Measurements from ENCODE around the gene ZNF333. TPM values are rescaled to one million over a fixed set of nuclear protein-coding genes. Genes with fewer than 3 reads are reported as not detected.

Gene ZNF333
- total RNA-seq, 1 donor from 2014 or later, result 17.5 TPM

DNA sequence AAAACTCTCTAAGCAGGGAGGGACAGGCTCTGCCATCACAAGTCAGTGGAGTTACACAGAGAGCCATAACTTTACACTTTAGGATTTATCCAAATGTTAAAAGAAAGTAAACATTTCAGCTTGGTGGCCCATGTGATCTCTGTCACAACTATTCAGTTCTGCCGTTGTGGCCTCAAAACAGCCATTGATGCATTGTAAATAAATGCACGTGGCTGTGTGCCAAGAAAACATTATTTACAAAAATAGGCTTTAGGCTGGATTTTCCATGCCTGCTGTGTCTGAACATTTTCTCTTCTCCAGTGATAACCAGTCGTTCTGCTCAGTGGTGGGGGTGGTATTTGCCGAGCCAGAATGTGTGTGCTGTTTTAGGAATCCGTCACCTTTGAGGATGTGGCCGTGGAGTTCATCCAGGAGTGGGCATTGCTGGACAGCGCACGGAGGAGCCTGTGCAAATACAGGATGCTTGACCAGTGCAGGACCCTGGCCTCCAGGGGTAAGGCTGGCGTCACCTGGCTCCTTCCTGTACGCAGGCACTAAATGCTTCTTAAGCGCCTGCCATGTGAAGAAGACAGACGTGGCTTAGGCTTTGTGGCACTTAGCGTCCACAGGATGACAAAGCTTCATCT is 4.9 kb downstream of the ZNF333 start:
- no peak for DNase-seq (ENCODE audit: low spot score)
- no peaks in the 10 kb centered on the region for H3K9me3 Mint-ChIP-seq (ENCODE audit: unreplicated experiment)
- peaks cover 2% of the 10 kb centered on the region for H3K27me3 Mint-ChIP-seq (ENCODE audit: unreplicated experiment)
- H3K27ac Mint-ChIP-seq (ENCODE audit: unreplicated experiment), result no peak overlapping the region
- TF ChIP-seq, protein P1, sequence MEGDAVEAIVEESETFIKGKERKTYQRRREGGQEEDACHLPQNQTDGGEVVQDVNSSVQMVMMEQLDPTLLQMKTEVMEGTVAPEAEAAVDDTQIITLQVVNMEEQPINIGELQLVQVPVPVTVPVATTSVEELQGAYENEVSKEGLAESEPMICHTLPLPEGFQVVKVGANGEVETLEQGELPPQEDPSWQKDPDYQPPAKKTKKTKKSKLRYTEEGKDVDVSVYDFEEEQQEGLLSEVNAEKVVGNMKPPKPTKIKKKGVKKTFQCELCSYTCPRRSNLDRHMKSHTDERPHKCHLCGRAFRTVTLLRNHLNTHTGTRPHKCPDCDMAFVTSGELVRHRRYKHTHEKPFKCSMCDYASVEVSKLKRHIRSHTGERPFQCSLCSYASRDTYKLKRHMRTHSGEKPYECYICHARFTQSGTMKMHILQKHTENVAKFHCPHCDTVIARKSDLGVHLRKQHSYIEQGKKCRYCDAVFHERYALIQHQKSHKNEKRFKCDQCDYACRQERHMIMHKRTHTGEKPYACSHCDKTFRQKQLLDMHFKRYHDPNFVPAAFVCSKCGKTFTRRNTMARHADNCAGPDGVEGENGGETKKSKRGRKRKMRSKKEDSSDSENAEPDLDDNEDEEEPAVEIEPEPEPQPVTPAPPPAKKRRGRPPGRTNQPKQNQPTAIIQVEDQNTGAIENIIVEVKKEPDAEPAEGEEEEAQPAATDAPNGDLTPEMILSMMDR (IDR thresholded peaks at IDR 0.05; ENCODE audit: unreplicated experiment), result no peak
- no peak overlapping the region for H3K4me3 Mint-ChIP-seq (ENCODE audit: unreplicated experiment)
- no peaks in the 10 kb centered on the region for H3K4me1 Mint-ChIP-seq (ENCODE audit: unreplicated experiment)
- peaks cover 24% of the 10 kb centered on the region for H3K36me3 Mint-ChIP-seq (ENCODE audit: low read depth, unreplicated experiment)

DNA sequence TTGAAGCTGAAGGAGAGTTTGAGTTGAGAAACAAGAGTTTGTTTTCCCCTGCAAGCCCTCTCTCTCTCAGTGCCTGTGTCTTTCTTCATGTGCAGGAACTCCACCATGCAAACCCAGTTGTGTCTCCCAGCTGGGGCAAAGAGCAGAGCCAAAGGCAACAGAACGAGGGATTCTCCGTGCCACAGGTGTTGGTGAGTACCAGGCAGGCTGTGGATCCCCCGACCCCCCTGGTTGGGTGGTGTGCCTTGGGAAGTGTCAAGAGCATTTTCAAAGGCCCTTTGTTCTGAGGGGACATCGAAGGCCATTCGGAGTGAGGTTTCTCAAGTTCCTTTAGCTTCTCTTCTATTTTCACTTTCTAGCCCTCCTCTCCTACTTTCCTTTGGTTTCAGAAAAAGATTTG is 5.6 kb downstream of the ZNF333 start:
- Mint-ChIP-seq H3K27me3 (ENCODE audit: unreplicated experiment) (no peaks in the 10 kb centered on the region), H3K27ac (ENCODE audit: unreplicated experiment) (no peak overlapping the region), H3K36me3 (ENCODE audit: low read depth, unreplicated experiment) (peaks cover 29% of the 10 kb centered on the region), H3K9me3 (ENCODE audit: unreplicated experiment) (no peaks in the 10 kb centered on the region), H3K4me3 (ENCODE audit: unreplicated experiment) (no peak overlapping the region), H3K4me1 (ENCODE audit: unreplicated experiment) (no peaks in the 10 kb centered on the region)
- DNase-seq (ENCODE audit: low spot score), result no peak
- TF ChIP-seq, protein P1 (IDR thresholded peaks at IDR 0.05; ENCODE audit: unreplicated experiment), result no peak

DNA sequence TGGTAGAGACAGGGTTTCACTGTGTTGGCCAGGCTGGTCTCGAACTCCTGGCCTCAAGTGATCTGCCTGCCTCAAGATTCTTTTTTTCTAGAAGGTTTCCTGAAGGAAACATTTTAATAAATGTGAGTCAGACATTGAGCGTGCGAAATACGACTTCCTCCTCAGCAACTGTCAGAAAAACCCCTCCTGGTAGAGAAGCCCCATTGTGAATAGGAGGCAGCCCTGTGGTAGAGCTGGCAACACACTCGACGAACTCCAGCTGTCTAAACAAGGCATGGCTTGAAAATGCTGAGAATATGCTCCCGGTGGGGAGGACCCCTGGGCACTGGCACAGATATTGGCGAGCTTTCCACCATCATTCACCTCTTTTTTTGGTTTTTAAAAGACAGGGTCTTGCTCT is 9.8 kb downstream of the ZNF333 start:
- Mint-ChIP-seq H3K27me3 (ENCODE audit: unreplicated experiment) (peaks cover 5% of the 10 kb centered on the region), H3K4me1 (ENCODE audit: unreplicated experiment) (no peaks in the 10 kb centered on the region), H3K36me3 (ENCODE audit: low read depth, unreplicated experiment) (peaks cover 64% of the 10 kb centered on the region), H3K4me3 (ENCODE audit: unreplicated experiment) (peak overlapping the region; percentile 79), H3K27ac (ENCODE audit: unreplicated experiment) (no peak overlapping the region), H3K9me3 (ENCODE audit: unreplicated experiment) (no peaks in the 10 kb centered on the region)
- TF ChIP-seq, protein P1 (IDR thresholded peaks at IDR 0.05; ENCODE audit: unreplicated experiment), result no peak
- no peak for DNase-seq (ENCODE audit: low spot score)

DNA sequence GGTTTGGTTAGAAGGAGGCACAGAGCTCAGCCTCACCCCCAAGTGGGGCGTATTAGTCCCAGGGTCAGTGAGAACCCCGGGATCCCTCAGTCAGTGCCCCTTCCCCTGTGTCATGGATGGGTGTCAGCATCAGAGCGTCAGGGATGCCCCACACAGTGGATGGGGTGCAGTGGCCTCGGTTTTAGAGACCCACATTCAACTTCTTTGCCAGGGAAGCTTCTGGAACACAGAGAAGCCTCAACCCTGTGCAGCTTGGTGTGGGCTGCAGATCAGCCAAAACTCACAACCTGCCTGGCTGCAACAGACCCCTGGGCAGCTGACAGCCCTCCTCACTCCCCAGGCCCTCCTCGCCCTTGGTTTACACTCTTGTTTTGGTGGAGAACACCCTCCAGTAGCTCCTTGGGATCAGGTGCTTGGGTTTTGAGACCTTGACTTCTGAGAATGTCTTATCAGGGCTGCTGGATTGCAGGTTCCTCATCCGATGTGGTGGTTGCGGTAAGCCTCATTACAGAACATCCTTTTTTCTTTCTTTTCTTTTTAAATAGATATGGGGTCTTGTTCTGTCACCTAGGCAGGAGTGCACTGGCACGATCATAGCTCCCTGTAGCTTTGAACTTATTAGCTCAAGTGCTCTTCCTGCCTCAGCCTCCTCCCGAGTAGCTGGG is 11.0 kb downstream of the ZNF333 start:
- H3K27me3 Mint-ChIP-seq (ENCODE audit: unreplicated experiment), result peaks cover 5% of the 10 kb centered on the region
- H3K36me3 Mint-ChIP-seq (ENCODE audit: low read depth, unreplicated experiment), result peaks cover 73% of the 10 kb centered on the region
- H3K4me1 Mint-ChIP-seq (ENCODE audit: unreplicated experiment), result no peaks in the 10 kb centered on the region
- DNase-seq (ENCODE audit: low spot score), result no peak
- peak overlapping the region; percentile 39 for H3K4me3 Mint-ChIP-seq (ENCODE audit: unreplicated experiment)
- H3K27ac Mint-ChIP-seq (ENCODE audit: unreplicated experiment), result no peak overlapping the region
- H3K9me3 Mint-ChIP-seq (ENCODE audit: unreplicated experiment), result no peaks in the 10 kb centered on the region
- TF ChIP-seq, protein P1 (IDR thresholded peaks at IDR 0.05; ENCODE audit: unreplicated experiment), result no peak

DNA sequence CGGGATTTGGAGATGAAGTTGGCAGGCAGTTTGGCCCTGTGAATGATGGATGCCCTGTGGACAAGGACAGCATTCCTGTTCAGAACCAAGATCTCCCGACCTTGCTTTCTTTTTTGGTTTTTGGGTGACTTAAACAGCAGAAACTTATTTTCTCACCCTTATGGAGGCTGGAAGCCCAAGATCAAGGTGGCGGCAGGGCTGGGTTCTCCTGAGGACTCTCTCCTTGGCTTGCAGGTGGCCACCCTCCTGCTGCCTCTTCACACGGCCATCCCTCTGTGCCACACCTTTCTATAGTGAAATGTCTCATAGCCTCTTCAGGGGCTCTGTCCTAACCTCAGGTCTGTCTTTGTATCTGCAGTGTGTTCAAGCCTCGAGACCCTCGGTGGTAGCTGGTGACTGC is 14.0 kb downstream of the ZNF333 start:
- Mint-ChIP-seq H3K4me3 (ENCODE audit: unreplicated experiment) (peak overlapping the region; percentile 80), H3K36me3 (ENCODE audit: low read depth, unreplicated experiment) (peaks cover 82% of the 10 kb centered on the region), H3K27ac (ENCODE audit: unreplicated experiment) (no peak overlapping the region), H3K4me1 (ENCODE audit: unreplicated experiment) (no peaks in the 10 kb centered on the region), H3K27me3 (ENCODE audit: unreplicated experiment) (peaks cover 5% of the 10 kb centered on the region), H3K9me3 (ENCODE audit: unreplicated experiment) (no peaks in the 10 kb centered on the region)
- TF ChIP-seq, protein P1 (IDR thresholded peaks at IDR 0.05; ENCODE audit: unreplicated experiment), result no peak
- no peak for DNase-seq (ENCODE audit: low spot score)
